WTC11 (cell line): Measurements from ENCODE around the gene CCER1.

Experiments used
- CREM ChIP-seq: sonication (generic); formaldehyde crosslinking; IDR thresholded peaks from 2 replicates; pipeline ENCODE4 v1.8.1; 2022; ENCODE audit warnings: mild to moderate bottlenecking, missing genetic modification reagents, moderate library complexity
- ELF4 ChIP-seq: sonication (generic); formaldehyde crosslinking; IDR thresholded peaks from 2 replicates; pipeline ENCODE4 v1.8.1; 2022; ENCODE audit warnings: low read depth, mild to moderate bottlenecking, moderate library complexity, missing genetic modification reagents
- ESRRA ChIP-seq: sonication (generic); formaldehyde crosslinking; IDR thresholded peaks from 2 replicates; pipeline ENCODE4 v1.8.1; 2022; ENCODE audit warnings: mild to moderate bottlenecking, missing genetic modification reagents, borderline replicate concordance
- FOXJ3 ChIP-seq: sonication (generic); formaldehyde crosslinking; IDR thresholded peaks from 2 replicates; pipeline ENCODE4 v1.9.0; 2021; ENCODE audit warnings: missing genetic modification reagents, mild to moderate bottlenecking, borderline replicate concordance
- JUN ChIP-seq: sonication (generic); formaldehyde crosslinking; IDR thresholded peaks from 2 replicates; pipeline ENCODE4 v1.8.0; 2023; ENCODE audit warnings: mild to moderate bottlenecking, missing genetic modification reagents
- NR2C2 ChIP-seq: sonication (generic); formaldehyde crosslinking; IDR thresholded peaks from 2 replicates; pipeline ENCODE4 v1.8.0; 2022; ENCODE audit warnings: mild to moderate bottlenecking, missing genetic modification reagents
- SP1 ChIP-seq: sonication (generic); formaldehyde crosslinking; conservative IDR thresholded peaks from 2 replicates; pipeline ENCODE4 v1.8.1; 2022; ENCODE audit warnings: missing genetic modification reagents
- USF2 ChIP-seq: sonication (generic); formaldehyde crosslinking; IDR thresholded peaks from 2 replicates; pipeline ENCODE4 v1.8.1; 2023; ENCODE audit warnings: mild to moderate bottlenecking, missing genetic modification reagents, moderate library complexity
- ZNF121 ChIP-seq: sonication (generic); formaldehyde crosslinking; IDR thresholded peaks from 2 replicates; pipeline ENCODE4 v1.8.0; 2023; ENCODE audit warnings: missing genetic modification reagents
- TF ChIP-seq, protein P1 (sequence below): fragments of 200-600 bp; IDR thresholded peaks from 2 replicates; pipeline ENCODE4 v1.8.0; 2022; ENCODE audit warnings: antibody characterized with exemption
- TF ChIP-seq, protein P2 (sequence below): fragments of 250-450 bp; sonication (Bioruptor Pico); IDR thresholded peaks from 2 replicates; pipeline ENCODE4 v1.8.0; 2021; ENCODE audit warnings: mild to moderate bottlenecking

DNA sequence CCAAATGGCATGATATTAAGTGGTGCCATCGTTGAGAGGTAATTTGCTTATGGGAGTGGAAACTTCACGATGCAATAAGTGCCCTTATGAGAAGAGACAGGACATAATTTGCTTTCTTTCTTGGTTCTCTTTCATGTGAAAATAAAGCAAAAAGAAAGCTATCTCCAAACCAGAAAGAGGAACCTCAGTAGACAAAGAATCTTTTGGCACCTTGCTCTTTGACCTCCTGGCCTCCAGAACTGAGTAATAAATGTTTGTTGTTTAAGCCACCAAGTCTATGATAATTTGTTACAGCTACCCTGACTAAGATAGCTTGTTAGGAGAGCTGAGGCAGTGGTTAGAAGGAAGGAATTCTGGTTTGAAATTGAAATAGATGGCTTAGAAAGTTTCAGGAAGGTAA lies 39.6 kb downstream of the CCER1 start:
- TF ChIP-seq, protein P1, sequence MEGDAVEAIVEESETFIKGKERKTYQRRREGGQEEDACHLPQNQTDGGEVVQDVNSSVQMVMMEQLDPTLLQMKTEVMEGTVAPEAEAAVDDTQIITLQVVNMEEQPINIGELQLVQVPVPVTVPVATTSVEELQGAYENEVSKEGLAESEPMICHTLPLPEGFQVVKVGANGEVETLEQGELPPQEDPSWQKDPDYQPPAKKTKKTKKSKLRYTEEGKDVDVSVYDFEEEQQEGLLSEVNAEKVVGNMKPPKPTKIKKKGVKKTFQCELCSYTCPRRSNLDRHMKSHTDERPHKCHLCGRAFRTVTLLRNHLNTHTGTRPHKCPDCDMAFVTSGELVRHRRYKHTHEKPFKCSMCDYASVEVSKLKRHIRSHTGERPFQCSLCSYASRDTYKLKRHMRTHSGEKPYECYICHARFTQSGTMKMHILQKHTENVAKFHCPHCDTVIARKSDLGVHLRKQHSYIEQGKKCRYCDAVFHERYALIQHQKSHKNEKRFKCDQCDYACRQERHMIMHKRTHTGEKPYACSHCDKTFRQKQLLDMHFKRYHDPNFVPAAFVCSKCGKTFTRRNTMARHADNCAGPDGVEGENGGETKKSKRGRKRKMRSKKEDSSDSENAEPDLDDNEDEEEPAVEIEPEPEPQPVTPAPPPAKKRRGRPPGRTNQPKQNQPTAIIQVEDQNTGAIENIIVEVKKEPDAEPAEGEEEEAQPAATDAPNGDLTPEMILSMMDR = no peak
- TF ChIP-seq FOXJ3 (CRISPR knock-in tag) = no peak
- TF ChIP-seq ZNF121 (CRISPR knock-in tag) = no peak
- TF ChIP-seq CREM (CRISPR knock-in tag) = no peak
- TF ChIP-seq USF2 (CRISPR knock-in tag) = no peak
- no peak for TF ChIP-seq ESRRA (CRISPR knock-in tag)
- TF ChIP-seq, protein P2, sequence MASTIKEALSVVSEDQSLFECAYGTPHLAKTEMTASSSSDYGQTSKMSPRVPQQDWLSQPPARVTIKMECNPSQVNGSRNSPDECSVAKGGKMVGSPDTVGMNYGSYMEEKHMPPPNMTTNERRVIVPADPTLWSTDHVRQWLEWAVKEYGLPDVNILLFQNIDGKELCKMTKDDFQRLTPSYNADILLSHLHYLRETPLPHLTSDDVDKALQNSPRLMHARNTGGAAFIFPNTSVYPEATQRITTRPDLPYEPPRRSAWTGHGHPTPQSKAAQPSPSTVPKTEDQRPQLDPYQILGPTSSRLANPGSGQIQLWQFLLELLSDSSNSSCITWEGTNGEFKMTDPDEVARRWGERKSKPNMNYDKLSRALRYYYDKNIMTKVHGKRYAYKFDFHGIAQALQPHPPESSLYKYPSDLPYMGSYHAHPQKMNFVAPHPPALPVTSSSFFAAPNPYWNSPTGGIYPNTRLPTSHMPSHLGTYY (CRISPR knock-in tag) = no peak
- no peak for TF ChIP-seq ELF4
- no peak for TF ChIP-seq NR2C2 (CRISPR knock-in tag)
- no peak for TF ChIP-seq JUN (CRISPR knock-in tag)
- no peak for TF ChIP-seq SP1 (CRISPR knock-in tag)
